ENCODE results near the gene SUN2. TPM values are rescaled to one million over a fixed set of nuclear protein-coding genes. Genes with fewer than 3 reads are reported as not detected.

Gene SUN2
- total RNA-seq, 1 donor from 2014 or later: 123 TPM

DNA sequence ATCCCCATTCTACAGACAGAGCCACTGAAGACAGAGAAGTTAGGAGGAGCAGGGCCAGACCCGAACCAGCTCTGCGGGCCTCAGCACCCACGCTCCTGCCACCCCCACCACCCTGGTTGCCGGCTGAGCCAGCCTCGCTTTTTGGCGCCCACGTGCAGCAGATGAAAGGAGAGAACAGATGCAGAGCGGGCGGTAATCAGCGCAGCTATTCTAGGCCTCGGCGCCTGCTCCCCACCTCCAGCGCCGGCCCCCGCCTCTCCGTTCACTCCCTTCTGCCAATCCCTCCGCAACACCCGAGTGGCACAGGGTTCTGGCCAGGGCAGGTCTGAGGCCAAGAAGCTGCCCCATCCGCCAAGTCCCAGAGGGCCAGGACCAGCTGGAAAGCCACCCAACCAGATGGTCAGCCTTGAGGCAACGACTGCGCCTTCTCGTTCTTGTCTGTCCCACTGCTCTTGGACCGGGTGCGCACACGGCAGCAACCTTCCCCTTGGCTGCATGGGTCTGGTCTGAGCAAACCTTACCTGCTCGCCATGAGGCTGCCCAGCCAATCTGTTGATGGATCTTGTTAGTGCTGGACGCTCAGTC is 21.4 kb upstream of the SUN2 start:
- DNase-seq (ENCODE audit: low read depth in 2 of 2): no peak

- no peak for DNase-seq (ENCODE audit: low read depth in 2 of 2)
These were observed 20.3 kb upstream of the SUN2 start for GRCh38 chr22:38776086-38776485.

GRCh38 chr22:38775656-38776055 is 19.9 kb upstream of the SUN2 start:
- no peak for DNase-seq (ENCODE audit: low read depth in 2 of 2)

DNA sequence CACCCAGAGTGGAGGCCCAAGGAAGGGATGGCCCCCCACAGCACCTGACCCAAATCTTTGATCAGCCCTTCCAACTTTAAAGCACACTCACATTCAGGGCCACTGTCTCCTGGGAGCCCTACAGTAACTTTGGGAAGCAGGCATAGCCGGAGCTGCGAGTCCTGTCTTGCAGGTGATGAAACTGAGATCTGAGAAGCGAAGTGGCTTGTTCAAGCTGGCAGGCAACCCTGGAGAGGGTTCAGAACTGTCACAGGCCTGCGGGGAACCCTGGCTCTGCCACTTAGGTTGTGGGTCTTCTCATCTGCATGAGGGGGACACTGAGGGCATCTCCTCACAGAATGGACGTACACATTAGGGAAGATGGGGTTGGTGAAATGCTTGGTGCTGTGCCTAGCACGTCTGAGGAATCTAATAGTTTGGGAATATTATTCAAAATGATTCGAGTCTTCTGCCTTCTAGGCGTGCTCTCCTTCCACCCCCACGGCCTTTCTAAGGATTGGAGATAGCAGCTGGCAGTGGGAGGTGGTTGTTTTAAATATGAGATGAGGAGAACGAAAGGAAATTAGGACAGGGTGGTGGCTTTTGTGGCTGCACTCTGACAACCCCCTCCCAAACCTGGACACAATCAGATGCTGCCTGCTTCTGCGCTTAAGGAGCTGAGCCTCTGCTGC is 18.8 kb upstream of the SUN2 start:
- no peak for DNase-seq (ENCODE audit: low read depth in 2 of 2)

GRCh38 chr22:38773363-38773946 is 17.7 kb upstream of the SUN2 start:
- DNase-seq (ENCODE audit: low read depth in 2 of 2): no peak

DNA sequence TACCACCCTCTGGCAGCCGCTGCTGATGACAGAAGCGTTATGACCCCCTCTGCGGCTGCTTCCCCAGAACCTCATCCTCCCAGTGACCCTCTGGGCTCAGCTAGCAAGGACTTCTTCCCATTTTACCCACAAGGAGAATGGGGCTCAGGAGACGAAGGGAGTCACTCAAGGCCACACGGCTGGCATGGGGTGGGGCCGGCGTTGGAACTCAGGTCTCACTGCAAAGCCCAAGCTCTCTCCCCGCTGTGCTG is 16.8 kb upstream of the SUN2 start:
- no peak for DNase-seq (ENCODE audit: low read depth in 2 of 2)

DNA sequence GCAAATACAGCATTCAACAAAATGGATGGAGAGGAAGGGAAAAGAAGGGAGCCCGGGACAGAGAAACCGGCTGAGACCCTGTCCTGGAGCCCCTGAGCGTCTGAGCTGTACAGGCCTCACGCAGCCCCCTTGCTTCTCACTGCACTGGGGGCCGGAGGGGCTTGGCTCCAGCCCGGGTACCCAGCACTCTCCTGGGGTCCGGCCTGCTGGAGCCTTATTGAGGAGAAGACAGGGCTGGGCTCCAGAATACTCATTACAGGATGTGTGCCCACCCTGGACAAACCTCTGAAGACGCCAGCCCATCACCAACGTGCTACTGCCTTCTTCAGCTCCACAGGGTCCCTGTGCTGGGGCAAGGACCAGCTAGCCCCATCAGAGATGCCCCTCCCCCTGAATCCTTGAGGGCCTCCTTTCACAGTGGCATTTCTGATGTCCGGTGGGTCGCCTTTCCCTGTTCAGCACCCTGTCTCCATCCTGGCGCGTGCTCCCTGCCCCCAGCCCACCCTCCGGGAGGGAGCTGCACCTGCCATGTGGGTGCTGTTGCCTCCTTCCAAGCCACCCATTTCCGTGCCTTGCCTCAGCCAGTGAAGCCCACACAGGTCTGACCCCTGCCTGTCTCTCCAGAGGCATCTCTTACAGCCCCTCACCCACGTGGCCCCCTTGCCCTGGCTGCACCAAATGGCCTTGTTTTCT is 14.6 kb upstream of the SUN2 start:
- no peak for DNase-seq (ENCODE audit: low read depth in 2 of 2)

DNA sequence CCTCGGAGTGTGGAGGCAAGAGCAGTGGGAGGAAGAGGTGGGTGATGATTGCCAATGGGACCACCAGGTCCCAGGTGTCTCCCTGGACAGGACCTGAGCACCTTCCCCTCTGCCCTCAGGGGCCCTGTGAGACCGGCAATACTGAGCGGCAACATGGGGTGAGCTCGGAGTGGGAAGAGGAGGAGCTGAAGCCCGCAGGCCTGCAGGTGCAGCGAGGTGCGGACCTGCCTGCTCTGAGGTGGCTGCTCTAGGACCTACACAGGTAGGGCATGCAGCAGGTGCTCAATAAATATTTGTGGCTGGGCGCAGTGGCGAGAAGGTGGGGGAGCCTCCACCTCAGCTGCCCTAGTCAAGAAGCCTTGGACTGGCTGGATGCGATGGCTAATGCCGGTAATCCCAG is 12.2 kb upstream of the SUN2 start:
- no peak for DNase-seq (ENCODE audit: low read depth in 2 of 2)

- no peak for DNase-seq (ENCODE audit: low read depth in 2 of 2)
These were observed 11.5 kb upstream of the SUN2 start for GRCh38 chr22:38767313-38767712.

- peak; percentile 73 to 76 for DNase-seq (ENCODE audit: low read depth in 2 of 2)
These were observed 10.4 kb upstream of the SUN2 start for GRCh38 chr22:38766076-38766777.

- DNase-seq (ENCODE audit: low read depth in 2 of 2): no peak
These were observed 6.8 kb upstream of the SUN2 start for GRCh38 chr22:38762551-38762983.

- DNase-seq (ENCODE audit: low read depth in 2 of 2): no peak
These were observed 5.7 kb upstream of the SUN2 start for GRCh38 chr22:38761202-38762162.

DNA sequence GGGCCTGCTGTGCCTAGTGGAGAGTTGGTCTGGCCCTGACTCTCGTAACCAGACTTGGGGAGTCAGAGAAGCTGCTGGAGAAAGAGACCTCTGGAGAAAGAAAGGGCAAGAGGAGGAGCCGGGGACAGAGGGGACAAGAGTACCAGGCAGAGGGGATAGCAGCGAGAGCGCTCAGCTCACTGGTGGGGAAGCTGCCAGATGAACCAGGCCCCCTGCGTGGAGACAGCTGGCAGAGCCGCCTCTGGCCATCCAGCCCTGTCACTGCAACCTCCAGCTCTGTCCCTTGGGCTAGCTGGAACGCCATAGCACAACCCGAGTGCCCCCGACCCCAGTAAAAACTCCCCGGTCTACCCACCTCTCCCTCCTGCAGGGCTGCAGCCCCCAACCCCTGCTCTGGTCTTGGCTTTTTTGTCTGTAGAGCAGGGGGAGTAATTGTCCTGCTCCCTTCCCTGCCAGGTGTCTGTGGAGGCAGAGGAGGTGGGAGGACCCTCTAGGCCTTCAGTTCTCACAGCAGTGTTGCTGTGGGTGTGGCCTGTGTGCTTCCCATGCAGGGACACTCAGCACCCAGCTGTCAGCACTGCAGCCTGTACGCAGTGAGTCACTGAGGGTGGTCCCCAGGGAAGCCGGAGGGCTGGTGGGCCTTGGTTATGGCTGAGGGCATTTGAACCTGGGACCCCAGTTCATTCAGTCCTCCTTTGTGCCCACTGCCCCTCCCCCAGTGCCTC is 4.8 kb upstream of the SUN2 start:
- no peak for DNase-seq (ENCODE audit: low read depth in 2 of 2)

DNA sequence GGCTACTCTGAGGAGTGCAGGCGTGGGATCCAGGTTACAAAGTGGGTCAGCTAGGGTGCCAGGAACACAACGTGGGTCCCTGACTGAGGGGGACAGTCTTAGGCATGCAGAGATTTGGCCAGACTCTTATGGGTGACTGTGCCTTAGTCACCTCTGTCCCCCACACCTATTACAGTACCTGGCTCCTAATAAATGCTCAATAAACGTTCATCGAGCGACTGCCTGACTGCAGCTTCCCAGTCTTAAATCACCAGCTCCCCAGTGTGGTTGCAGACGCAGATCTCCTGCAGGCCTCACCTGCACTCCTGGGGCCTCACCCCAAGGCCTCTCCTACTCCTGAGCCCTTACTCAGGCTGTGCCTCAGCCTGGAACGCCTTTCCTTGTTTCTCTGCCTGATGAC is 3.2 kb upstream of the SUN2 start:
- DNase-seq (ENCODE audit: low read depth in 2 of 2): no peak

- no peak for DNase-seq (ENCODE audit: low read depth in 2 of 2)
These were observed 2.6 kb upstream of the SUN2 start for GRCh38 chr22:38758276-38758945.

DNA sequence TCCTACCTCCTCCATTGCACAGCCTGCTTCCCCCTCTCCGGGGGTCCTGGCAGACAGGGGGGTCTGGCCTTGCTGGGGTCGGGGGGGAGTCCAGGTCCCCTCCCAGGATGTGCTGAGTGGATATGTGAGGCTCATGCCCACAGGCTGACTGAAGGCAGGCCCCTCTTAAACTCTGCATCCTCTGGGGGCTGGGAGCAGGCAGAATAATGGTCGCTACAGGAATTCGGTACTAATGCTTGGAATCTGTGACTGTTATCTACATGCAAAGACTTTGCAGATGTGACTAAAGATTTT is 1.6 kb upstream of the SUN2 start:
- DNase-seq (ENCODE audit: low read depth in 2 of 2): no peak

DNA sequence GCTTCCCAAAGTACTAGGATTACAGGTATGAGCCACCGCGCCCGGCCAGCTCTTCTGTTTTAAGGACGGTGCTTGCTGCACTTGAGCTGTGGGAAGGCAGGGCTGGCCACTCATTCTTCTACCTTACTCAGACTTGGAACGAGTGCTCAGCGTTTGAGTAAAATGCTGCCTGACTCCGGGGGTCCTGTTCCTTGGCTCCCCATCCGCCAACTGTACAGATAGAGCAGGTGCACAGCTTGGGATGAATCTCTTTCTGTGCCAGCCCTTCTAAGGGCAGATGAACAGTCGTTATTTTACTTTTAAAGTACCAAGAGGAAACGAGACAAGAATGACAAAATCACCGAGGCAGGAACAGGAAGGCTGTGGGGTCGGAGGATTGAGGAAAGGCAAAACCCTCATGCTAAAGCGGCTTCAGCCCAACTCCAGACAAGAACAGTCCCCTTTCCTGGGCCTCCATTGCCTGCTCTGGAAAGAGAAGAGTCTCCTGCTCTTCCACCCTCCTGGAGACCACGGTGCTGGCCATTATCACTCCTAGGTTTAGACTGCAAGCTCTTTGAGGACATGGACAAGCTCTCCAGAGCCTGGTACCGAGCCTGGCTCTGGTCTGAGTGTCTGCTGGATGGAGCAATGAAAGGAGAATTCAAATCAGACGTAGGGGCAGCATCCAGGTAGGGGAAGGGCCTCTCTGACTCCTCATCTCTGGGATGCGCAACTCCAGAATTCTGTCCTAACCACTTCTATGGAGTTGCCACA is 1.1 kb upstream of the SUN2 start:
- DNase-seq (ENCODE audit: low read depth in 2 of 2): no peak

- DNase-seq (ENCODE audit: low read depth in 2 of 2): peak; percentile 50 to 79
These were observed 465 bp downstream of the SUN2 start for GRCh38 chr22:38755155-38755910.

DNA sequence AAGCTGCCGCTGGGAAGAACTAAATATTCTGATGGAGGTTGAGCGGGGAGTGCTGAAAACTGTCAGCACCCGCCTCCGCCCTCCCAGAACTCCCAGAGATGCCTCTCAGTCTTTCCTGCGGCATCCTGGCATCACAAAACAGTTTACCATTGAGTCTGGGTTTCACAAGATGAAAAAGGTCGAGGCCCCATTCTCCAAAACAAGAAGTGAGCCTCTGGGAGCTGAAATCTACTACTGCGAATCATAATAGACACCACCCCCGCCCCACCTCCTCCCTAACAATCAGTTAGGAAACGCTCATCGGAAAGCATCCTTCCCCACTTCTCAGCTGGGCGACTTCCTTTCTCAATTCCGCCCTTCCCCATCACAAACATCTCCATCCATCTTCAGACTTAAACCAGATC is 1.0 kb downstream of the SUN2 start:
- DNase-seq (ENCODE audit: low read depth in 2 of 2): peak in 1 of 2 donors; percentile 31
